GM12892 (cell line): ENCODE data around the gene TFAP2A.

Experiments used
- POLR2A ChIP-seq: IDR thresholded peaks from 2 replicates; pipeline ENCODE4 v1.6.1; 2011; ENCODE audit warnings: low read depth, low read length, control low read depth
- POLR2AphosphoS5 ChIP-seq: IDR thresholded peaks from 2 replicates; pipeline ENCODE4 v1.6.1; 2011; ENCODE audit warnings: low read depth, low read length, control low read depth

DNA sequence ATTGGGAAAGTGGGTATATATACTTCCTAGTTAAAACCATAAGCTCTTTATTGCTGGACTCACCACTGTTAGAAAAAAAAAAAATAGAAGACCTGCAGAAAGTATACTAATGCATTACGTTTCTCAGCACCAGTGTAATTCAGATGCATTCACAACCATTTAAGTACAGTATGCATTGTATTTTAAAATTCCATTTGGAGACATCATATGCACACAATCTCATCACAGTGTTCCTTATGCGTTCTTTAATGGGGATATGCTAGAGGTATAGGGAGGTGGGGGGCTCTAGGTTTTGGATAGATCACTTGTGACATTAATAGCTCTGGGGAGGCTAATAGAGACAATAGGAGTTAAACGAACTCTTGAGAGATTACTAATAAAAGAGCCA, 9.4 kb downstream of the TFAP2A start:
- no peak for TF ChIP-seq POLR2AphosphoS5
- no peak for TF ChIP-seq POLR2A
